Lung (tissue), 12 donors: ENCODE data around the gene DMRT3. TPM values are rescaled to one million over a fixed set of nuclear protein-coding genes. Genes with fewer than 3 reads are reported as not detected.

Experiments used
- ATAC-seq: fragments of 200-7000 bp; cut with Tn5 transposase; one replicate; pipeline ENCODE4 v1.9.1; 2020; ENCODE audit warnings: moderate number of reproducible peaks; ENCODE audit not compliant: insufficient read depth, low FRiP score
- DNase-seq, 3 donors: peaks; one replicate each; pipeline ENCODE4 v3.0.0-alpha.2; 2013 to 2017
- H3K27ac ChIP-seq, 2 donors: one replicate each; pipeline ENCODE4 v1.5.1; 2013; ENCODE audit warnings: mild to moderate bottlenecking in 2 of 2, moderate library complexity in 2 of 2, control low read depth in 1 of 2, inconsistent platforms in 1 of 2, low read depth in 1 of 2, low read length in 1 of 2
- H3K27me3 ChIP-seq, 3 donors: one replicate each; pipeline ENCODE4 v1.5.1; 2013; ENCODE audit warnings: low read length in 2 of 3; ENCODE audit not compliant: control insufficient read depth in 3 of 3, insufficient read depth in 3 of 3
- H3K36me3 ChIP-seq, 4 donors: one replicate each; pipeline ENCODE4 v1.5.1; 2013; ENCODE audit warnings: low read length in 4 of 4, mild to moderate bottlenecking in 1 of 4, moderate library complexity in 1 of 4; ENCODE audit not compliant: control insufficient read depth in 4 of 4, insufficient read depth in 4 of 4
- H3K4me1 ChIP-seq, 5 donors: one replicate each; pipeline ENCODE4 v1.5.1; 2013; ENCODE audit warnings: low read length in 5 of 5, mild to moderate bottlenecking in 2 of 5, moderate library complexity in 1 of 5; ENCODE audit not compliant: control insufficient read depth in 5 of 5, insufficient read depth in 5 of 5
- H3K4me3 ChIP-seq: one replicate; pipeline ENCODE4 v1.5.1; 2013; ENCODE audit warnings: mild to moderate bottlenecking, control low read depth, moderate library complexity
- H3K9ac ChIP-seq, 2 donors: one replicate each; pipeline ENCODE4 v1.5.1; 2013; ENCODE audit warnings: low read length in 2 of 2, control low read depth in 1 of 2; ENCODE audit not compliant: insufficient read depth in 1 of 2
- H3K9me3 ChIP-seq, 4 donors: one replicate each; pipeline ENCODE4 v1.5.1; 2013; ENCODE audit warnings: low read length in 3 of 4, mild to moderate bottlenecking in 1 of 4, moderate library complexity in 1 of 4; ENCODE audit not compliant: control insufficient read depth in 4 of 4, insufficient read depth in 3 of 4
- WGBS, 2 donors: extraction: QIAGEN DNeasy Blood & Tissue Kit; methylation state at CpG; one replicate each; pipeline ENCODE4 v1.1.7; 2013; 5-methylcytosine and 5-hydroxymethylcytosine counted together
- polyA plus RNA-seq, 2 donors: library from polyadenylated mRNA; stranded (reverse); fragments of 200-250 nt; gene quantifications; one replicate each; pipeline ENCODE4 v1.2.1, GENCODE V29; 2013
- total RNA-seq, 2 donors: library from RNA; depleted of rRNA in 1 of 2; stranded (reverse); fragments of >200 nt in 1 of 2; gene quantifications; one replicate each; pipeline ENCODE4 v1.2.1, GENCODE V29; 2014 to 2021
- TF ChIP-seq, protein P1 (sequence below): IDR thresholded peaks from 2 replicates; pipeline ENCODE4 v1.5.1; 2012; ENCODE audit warnings: mild to moderate bottlenecking; ENCODE audit errors: control extremely low read depth, extremely low read depth
- donor health status: control.
- donor health status: control.
- donor health status: Bipolar disorder and iron deficiency.
- donor health status: healthy.
- donor health status: DM: yes; HTN: yes; CAD: no.

The DMRT3 gene
- total and polyA plus RNA-seq, 4 donors = 0.13 to 0.20 TPM; not detected in 2

GRCh38 chr9:950139-950538 lies 26.3 kb upstream of the DMRT3 start:
- 60 to 61% methylated on average over 1 of the region's 1 CpG for WGBS, 2 donors
- TF ChIP-seq, protein P1, sequence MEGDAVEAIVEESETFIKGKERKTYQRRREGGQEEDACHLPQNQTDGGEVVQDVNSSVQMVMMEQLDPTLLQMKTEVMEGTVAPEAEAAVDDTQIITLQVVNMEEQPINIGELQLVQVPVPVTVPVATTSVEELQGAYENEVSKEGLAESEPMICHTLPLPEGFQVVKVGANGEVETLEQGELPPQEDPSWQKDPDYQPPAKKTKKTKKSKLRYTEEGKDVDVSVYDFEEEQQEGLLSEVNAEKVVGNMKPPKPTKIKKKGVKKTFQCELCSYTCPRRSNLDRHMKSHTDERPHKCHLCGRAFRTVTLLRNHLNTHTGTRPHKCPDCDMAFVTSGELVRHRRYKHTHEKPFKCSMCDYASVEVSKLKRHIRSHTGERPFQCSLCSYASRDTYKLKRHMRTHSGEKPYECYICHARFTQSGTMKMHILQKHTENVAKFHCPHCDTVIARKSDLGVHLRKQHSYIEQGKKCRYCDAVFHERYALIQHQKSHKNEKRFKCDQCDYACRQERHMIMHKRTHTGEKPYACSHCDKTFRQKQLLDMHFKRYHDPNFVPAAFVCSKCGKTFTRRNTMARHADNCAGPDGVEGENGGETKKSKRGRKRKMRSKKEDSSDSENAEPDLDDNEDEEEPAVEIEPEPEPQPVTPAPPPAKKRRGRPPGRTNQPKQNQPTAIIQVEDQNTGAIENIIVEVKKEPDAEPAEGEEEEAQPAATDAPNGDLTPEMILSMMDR = no peak
- no peak for DNase-seq
- Histone ChIP-seq H3K27ac (no peak overlapping the region), H3K9me3 (no peaks in the 10 kb centered on the region), H3K9ac (no peak overlapping the region), H3K4me1 (no peaks in the 10 kb centered on the region), H3K36me3 (no peaks in the 10 kb centered on the region), H3K27me3 (peaks cover 0 to 43% (median 29%) of the 10 kb centered on the region in 3 donors), H3K4me3 (no peak overlapping the region)
- ATAC-seq = no peak

DNA sequence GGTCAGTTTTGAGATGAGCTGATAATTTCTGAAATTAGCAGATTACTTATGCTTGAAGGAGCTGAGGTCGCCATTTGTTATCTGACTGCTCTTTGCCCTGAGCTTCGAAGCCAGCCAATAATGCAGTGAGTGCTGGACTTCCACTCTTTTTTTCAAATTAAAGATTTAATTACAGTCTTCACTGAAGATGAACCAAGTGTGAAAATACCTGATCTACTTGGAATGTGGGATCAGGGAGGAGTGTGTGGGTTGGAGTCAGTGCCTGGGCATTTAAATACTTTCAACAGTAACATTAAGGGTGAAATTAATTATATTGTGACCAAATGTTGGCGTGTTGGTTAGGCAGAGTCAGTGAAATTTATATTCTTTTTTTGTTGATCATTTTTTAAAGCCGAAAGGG lies 23.9 kb upstream of the DMRT3 start:
- Histone ChIP-seq H3K9me3 (no peaks in the 10 kb centered on the region), H3K27me3 (peaks cover 0 to 54% (median 30%) of the 10 kb centered on the region in 3 donors), H3K36me3 (no peaks in the 10 kb centered on the region), H3K4me3 (no peak overlapping the region), H3K9ac (no peak overlapping the region), H3K4me1 (no peaks in the 10 kb centered on the region), H3K27ac (no peak overlapping the region)
- WGBS, 2 donors = 70 to 89% methylated on average over 4 of the region's 4 CpGs
- TF ChIP-seq, protein P1 = no peak
- no peak for ATAC-seq
- DNase-seq = no peak

DNA sequence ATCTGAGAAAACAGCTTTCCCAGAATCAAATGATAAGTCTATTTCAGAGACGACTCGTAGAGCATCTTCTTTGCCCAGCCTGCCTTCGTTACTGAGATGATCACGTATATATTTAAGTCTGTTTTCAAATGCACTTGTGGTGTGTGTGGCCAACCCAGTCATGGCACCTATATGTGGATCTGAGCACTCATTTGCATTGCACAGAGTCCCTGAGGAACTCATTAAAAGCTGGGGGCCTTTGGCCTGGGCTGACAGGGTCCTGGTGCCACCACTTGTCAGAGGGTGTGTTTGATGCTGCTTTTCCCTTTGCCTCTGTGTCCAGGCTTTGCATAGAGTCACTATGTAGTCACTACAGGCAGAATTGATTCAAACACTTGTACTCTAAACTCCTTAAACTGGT lies 17.4 kb upstream of the DMRT3 start:
- no peak for ATAC-seq
- DNase-seq = no peak
- TF ChIP-seq, protein P1 = no peak
- Histone ChIP-seq H3K27me3 (peaks cover 5 to 63% (median 40%) of the 10 kb centered on the region in 3 donors), H3K9me3 (peaks cover 0 to 1% (median 0%) of the 10 kb centered on the region in 4 donors), H3K4me3 (no peak overlapping the region), H3K27ac (no peak overlapping the region), H3K36me3 (no peaks in the 10 kb centered on the region), H3K4me1 (no peaks in the 10 kb centered on the region), H3K9ac (no peak overlapping the region)
- 89 to 94% methylated on average over 4 of the region's 4 CpGs for WGBS, 2 donors

- DNase-seq (no peak), ATAC-seq (no peak)
- 76 to 79% methylated on average over 4 of the region's 4 CpGs for WGBS, 2 donors
- H3K4me1 ChIP-seq = no peaks in the 10 kb centered on the region
- H3K4me3 ChIP-seq = no peak overlapping the region
- no peak overlapping the region for H3K9ac ChIP-seq
- TF ChIP-seq, protein P1 = no peak
- no peak overlapping the region for H3K27ac ChIP-seq
- peaks cover 5 to 69% (median 45%) of the 10 kb centered on the region in 3 donors for H3K27me3 ChIP-seq
- no peaks in the 10 kb centered on the region for H3K36me3 ChIP-seq
- peaks cover 0 to 1% (median 0%) of the 10 kb centered on the region in 4 donors for H3K9me3 ChIP-seq
Observed at GRCh38 chr9:959914-960313, 16.5 kb upstream of the DMRT3 start.
